GM18508 (cell line): ENCODE results near the gene BIRC3.
"Not testable (repeated sequence)": the region's sequence is repeated elsewhere in the genome, so short reads cannot be mapped to it uniquely, and the experiment has no call there.

ENCODE experiments used
- ATAC-seq: cut with Tn5 transposase; IDR thresholded peaks from one replicate; pipeline ENCODE4 v1.9.1; 2021; ENCODE audit warnings: moderate number of reproducible peaks; ENCODE audit not compliant: insufficient read depth, unreplicated experiment

BIRC3 gene

DNA sequence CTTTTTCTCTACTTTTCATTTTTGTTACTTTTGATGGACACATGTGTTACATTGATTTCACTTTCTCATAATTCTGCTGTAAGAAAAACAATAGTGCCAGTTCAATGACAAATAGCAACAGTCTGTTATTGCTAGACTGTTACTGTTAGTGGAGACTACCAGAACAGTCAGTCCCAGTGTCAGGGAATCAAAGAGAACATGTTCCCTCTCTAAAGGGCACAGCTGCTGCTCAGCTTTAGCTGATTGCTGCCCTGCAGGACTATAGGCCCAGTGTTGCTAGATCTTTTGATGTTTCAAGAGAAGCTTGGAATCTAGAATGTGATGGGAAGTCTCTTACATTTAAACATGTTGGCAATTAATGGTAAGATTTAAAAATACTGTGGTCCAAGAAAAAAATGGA is 3.4 kb downstream of the BIRC3 start:
- ATAC-seq = no peak

DNA sequence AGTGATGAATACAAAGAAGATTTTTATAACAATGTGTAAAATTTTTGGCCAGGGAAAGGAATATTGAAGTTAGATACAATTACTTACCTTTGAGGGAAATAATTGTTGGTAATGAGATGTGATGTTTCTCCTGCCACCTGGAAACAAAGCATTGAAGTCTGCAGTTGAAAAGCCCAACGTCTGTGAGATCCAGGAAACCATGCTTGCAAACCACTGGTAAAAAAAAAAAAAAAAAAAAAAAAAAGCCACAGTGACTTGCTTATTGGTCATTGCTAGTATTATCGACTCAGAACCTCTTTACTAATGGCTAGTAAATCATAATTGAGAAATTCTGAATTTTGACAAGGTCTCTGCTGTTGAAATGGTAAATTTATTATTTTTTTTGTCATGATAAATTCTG is 5.3 kb downstream of the BIRC3 start:
- ATAC-seq = no peak

DNA sequence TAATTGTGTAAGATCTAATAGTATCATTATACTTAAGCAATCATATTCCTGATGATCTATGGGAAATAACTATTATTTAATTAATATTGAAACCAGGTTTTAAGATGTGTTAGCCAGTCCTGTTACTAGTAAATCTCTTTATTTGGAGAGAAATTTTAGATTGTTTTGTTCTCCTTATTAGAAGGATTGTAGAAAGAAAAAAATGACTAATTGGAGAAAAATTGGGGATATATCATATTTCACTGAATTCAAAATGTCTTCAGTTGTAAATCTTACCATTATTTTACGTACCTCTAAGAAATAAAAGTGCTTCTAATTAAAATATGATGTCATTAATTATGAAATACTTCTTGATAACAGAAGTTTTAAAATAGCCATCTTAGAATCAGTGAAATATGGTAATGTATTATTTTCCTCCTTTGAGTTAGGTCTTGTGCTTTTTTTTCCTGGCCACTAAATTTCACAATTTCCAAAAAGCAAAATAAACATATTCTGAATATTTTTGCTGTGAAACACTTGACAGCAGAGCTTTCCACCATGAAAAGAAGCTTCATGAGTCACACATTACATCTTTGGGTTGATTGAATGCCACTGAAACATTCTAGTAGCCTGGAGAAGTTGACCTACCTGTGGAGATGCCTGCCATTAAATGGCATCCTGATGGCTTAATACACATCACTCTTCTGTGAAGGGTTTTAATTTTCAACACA is 6.4 kb downstream of the BIRC3 start:
- ATAC-seq = no peak

DNA sequence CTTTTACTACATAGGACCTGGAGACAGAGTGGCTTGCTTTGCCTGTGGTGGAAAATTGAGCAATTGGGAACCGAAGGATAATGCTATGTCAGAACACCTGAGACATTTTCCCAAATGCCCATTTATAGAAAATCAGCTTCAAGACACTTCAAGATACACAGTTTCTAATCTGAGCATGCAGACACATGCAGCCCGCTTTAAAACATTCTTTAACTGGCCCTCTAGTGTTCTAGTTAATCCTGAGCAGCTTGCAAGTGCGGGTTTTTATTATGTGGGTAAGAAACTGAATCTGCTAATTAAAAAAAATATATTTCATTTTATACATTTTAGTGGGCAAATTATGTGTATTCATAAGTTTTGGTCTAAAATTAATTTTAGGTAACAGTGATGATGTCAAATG is 7.8 kb downstream of the BIRC3 start:
- no peak for ATAC-seq

DNA sequence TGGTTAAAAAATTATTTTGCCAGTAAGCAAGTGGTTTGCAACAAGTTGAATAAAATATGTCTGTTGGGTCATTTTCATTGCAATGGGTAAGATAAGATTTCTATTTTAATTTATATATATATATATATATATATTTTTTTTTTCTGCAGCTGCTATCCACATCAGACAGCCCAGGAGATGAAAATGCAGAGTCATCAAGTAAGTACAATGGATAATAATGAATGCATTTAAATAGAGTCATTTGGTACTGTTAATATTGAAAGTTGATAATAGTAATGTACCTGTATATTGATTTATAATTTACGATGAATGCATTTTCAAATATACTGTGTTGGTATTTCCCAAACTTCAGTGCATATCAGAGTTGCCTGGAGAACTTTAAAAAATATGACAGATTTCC is 11.5 kb downstream of the BIRC3 start:
- ATAC-seq = no peak

DNA sequence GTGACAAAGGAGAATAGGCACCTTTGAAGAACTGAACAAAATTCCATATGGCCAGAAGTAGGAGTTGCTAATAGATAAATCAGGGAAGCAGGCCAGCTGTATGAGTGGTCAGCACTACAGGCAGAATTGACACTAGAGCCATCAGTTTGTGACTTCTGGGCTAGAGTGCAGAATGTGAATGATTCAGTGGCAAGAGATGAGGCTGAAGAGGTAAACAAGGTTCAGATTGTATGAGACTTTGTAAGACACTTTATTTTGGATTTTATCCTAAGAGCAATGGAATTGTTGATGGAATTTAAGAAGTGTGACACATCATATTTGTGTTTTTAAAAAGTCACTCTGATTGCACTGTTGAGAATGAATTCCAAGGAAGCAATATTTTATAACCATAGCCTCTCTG is 12.9 kb downstream of the BIRC3 start:
- ATAC-seq = no peak

DNA sequence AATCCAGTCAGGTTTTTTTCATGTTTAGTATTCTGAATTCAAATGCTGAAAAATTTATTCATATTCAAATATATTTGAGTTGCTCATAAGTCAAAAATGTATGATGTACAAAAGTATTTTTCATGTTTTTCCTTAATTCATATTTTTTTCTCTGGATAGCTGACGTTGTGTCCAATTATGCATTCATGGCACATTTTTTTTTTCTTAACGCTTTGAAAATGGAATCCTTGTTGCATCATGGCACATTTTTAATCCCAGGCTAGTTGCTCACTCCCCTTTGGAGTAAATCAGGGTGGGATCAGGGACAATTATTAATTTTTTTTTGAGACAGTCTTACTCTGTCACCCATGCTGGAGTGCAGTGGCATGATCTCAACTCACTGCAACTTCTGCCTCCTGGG is 14.1 kb downstream of the BIRC3 start:
- ATAC-seq = no peak

DNA sequence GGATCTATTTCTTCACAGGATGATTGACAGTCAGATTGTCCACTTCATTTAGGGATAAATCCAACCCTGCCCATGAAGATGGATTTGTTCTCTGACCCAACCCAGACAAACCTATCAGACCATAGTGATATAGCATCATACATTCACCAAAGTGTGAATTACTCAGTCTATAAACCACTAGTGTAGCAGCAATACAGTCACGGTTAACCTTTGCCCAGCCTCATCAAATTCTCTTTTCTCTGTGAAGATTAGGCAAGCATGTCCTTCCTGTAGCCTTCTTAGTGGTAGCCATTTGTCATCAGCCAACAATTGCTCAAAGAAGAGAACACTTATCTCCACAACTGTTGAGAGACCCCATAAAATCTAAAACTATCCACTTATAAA is 15.3 kb downstream of the BIRC3 start:
- ATAC-seq = no peak

DNA sequence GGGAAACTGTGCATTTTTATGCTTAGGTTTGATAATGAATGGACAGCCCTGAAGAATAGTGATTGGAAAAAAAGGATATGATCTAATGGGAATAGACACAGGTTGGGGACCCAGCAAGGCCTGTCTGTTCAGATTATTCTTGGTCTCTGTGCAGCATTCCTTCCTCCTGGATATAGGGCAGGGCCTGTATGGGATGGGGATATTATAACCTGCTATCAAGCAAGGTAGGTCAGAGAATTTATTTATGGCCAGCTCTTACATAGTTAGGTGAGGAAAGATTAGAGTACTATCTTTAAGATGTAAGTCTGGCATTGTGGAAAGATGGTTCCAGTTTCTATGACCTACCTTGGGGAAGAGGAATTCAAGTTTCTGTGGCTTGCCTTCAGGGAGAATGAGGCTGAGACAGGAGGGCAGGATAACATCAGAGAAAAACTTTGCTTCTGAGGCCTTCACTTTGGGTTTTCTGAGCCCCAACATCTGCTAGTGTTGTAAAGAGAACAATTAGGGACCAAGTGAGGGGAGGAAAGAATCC is 21.3 kb downstream of the BIRC3 start:
- no peak for ATAC-seq

DNA sequence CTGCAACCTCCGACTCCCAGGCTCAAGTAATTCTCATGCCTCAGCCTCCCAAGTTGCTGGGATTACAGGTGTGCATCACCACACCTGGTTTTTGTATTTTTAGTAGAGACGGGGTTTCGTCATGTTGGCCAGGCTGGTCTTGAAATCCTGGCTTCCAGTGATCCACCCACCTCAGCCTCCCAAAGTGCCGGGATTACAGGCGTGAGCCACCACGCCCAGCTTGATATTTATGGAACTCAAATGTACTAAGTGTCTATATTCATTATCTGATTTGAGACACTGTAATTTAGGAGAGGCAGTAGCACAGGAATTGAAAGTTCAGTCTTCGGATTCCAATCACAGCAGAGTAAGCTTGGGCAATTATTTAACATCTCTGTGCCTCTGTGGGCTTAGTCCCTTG is 24.0 kb downstream of the BIRC3 start:
- not testable (repeated sequence) for ATAC-seq

DNA sequence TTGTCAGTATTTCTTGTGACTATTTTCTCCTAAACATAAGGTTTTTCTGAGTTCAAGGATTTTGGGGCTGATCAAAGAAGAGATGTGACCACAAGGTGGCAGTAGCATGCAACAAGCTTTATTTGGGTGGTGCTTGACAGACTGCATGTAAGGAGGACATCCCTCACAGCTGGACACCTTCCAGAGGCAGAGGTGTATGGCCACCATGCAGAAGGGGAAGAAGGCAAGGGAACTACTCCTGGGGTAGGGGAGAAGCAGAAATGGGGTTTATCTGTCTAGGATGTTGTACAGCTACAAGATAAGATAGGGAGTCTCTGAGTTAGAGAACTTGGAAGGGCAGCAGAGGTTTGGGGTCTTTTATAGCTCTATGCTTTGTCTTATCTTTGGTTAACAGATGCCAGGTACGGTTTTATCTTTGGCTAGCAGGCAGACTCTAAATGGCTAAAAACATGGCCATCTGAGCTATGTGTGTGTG is 24.6 kb downstream of the BIRC3 start:
- ATAC-seq = peak; percentile 29

DNA sequence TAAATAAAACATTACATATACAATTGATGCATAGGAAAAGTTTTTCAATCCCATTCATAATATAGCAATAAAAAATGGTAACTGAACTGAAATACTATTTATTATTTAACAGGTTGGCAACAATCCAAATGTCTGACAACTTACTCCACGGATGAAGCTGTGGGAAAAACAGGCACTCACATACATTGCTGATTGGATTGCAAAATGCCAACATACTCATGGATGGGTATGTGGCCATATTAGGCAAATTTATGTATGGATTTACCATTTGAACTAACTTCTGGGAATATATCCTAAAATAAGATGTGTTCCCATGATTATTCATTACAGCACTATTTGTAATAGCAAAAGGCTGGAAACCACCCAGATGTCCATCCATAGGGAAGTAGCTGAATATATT is 26.5 kb downstream of the BIRC3 start:
- ATAC-seq = no peak

DNA sequence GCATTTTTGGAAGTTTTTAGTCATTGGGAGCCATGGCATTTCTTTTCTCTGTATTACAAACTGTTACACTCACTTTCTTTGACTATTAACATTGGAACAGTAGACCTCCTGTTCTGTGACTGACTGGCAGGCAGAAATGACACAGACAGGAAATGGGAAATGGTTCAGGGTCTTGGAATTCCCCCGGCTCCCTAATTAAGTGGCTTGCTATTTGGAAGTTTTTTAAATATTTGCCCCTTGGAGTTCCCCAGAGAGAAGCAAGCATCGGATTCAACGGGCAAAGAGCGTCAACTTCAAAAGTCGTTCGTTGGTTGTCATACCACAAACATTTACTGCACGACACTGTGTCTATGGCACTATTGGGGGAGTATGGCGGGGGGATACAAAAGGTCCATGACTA is 28.6 kb downstream of the BIRC3 start:
- ATAC-seq = no peak

DNA sequence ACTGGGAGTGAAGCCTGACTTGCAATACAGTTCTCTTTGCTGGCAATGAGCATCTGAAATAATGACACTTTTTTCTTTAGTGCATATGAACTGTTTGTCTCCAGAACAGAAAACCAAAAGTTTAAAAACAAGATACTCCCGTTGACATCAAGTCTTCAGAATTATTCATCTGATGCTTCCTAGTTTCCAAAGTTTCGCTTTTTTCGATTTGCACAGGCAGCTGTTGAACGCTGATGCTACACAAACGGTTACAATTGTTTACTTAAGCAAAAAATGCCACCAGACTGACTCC is 29.1 kb downstream of the BIRC3 start:
- no peak for ATAC-seq

DNA sequence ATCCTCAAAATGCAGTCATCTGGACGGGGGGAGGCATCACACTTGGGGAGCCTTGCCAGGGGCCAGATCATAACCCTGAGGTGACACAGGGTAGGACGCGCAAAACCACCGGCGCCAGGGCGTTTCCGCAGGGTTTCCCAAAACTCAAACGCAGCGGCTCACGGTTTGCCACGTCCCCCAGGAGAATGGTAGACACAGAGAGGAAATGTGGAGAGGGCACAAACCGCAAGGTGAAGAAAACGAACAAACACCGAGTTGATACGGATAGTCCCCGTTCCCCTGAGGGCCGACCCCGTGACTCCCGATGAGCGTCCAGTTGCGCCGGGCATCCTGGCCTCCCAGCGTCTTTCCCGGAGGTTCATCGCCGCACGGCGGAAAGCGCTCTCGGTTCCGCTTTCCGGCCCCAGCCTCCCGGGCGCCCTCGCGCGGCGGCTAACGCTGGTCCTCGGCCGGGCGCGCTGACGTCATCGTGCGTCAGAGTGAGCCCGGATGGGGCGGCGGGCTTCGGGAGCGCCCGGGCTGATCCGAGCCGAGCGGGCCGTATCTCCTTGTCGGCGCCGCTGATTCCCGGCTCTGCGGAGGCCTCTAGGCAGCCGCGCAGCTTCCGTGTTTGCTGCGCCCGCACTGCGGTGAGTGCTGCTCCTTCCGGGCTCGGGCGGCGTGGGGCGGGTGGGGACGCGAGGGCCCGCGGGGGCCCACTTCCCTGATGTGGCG is 29.6 kb downstream of the BIRC3 start, which contains the start of gene BIRC2:
BIRC2 (plus strand) TSS at position 467 of the 714 bp plus-strand sequence. CDS start 2,641 bp downstream, outside the sequence.
- ATAC-seq = peak; percentile 44

DNA sequence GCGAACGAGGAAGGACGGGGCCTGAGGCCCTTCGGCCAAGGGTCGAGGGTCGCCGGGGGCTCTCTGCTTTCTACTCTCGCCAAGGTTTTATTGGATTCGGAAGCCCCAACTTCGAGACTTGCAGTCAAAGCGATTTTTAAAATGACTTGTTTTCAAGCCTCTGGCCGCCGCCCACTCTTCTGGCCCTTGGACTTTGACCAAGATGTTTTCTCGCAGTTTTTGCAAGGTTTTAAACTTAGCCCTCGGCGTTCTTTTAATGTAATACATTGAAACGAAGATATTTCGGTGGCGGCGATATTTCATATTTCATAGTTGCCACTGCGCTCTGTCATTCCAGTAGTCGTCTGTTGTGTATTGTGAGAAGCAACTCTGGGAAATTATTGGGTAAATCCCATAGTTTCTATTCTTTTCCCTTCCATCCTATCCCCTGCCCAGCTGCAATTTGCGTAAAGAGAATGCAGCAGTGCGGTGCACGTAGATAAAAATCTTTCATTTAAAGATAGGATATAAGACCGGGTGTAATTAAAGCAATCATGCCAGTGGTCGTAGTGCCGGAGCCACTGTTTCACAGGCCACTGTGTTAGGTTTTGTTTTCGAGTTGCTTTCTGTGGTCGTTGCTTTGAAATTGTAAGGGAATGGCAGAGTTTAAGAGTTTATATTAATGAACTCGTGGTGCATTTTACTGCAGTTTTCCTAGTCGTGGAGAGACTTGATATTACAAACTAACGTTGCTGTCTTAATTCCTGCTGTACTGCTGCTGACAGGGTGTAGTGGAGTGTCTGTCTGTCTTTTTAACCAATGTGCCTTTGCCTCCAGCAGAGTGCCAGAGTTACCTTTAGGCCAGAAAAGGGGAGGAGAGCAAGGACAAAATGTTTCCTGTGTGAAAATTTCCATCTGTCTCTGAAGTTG is 30.4 kb downstream of the BIRC3 start:
- ATAC-seq = peak; percentile 4

DNA sequence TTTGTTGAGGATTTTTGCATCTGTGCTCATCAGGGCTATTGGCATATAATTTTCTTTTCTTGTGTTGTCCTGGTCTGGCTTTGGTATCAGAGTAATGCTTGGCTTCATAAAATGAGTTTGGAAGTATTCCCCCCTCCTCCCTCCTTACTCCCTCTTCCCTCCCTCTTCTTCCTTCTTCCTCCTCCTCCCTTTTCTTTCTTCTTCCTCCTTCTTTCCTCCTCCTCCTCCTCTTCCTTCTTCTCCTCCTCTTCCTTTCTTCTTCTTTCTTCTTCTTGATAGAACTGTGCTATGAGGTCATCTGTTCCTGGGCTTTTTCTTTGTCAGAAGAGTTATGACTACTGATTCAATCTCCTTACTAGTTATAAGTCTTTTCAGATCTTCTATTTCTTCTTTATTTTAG is 39.8 kb downstream of the BIRC3 start:
- no peak for ATAC-seq

DNA sequence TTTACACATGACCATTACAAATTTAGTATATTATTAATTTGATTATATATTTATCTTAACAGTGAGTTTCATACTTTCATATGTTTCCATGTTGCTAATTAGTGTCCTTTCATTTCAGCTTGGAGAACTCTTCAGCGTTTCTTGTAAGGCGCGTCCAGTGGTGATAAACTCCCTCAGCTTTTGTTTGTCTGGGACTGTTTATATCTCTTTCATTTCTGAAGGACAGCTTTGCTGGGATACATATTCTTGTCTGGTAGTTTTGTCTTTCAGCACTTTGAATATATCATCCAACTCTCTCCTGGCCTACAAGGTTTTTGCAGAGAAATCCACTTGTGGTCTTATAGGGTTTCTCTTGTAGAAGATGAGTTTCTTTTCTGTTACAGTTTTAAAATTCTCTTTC is 42.1 kb downstream of the BIRC3 start:
- no peak for ATAC-seq

DNA sequence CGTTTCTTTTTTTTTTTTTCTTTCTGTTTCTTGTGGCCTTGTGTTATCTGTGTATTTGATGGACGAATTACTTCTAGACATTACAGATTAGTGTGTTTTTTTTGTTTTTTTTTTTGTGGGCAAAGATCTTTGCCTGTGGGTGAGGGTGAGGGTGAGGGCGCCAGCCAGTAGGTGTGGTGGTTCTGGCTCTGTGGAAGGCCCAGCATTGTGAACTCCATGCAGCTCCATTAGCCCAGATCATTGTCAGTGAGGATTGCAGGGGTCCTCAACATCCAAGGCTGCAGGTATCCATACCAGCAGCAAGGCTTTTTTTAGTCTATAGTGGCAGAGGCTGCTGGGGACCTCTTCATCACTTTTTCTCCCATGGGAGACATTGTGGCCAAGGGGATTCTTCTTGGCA is 43.4 kb downstream of the BIRC3 start:
- no peak for ATAC-seq

DNA sequence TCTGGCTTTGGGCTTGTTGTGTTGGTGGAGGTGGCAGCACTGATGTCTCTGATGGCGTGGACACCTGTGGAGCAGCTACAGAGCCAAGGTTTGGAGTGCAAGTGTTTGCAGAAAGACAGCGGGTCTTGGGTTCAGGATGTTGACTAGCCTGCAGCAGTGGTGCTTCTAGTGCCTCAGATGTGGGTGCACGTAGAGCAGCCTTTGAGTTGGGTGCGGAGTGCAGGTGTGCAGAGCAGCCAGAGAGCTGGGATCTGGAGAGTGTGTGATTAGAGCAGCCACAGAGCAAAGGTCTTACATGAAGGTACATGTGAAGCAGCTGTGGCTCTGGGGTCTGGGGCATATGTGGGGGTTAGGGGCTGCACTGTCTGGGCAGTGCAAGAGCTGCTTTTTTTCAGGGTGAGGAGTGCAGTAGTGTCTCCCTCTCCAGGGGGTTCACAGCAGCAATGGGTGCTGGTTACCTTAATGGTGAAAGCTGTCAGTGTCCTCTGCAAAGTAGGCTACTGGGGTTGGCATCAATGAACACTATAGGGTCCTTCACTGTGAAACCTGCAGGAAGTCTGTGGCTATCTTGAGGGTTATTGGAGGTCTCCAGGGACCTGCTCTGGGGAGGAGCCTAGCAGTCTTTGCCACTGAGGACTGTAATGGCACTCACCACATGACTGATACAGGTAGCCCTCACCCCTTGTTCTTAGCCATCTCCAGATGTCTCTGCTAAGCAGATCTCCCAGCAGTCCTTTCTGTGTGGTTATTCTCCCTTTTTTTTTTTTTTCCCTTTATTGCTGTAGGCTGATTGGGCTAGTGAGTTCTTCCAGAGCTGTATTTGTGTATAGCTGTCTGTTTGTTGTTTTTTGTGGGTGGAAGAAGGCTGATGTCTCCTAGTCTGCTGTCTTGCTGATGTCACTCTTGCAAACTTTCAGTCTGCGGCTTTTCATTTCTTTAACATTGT is 44.1 kb downstream of the BIRC3 start:
- peak; percentile 86 for ATAC-seq
